Stomach (tissue), 9 donors: ENCODE data around the gene ENDOD1. TPM values are rescaled to one million over a fixed set of nuclear protein-coding genes. Genes with fewer than 3 reads are reported as not detected.

Experiments
- DNase-seq, 2 donors: peaks; one replicate each; pipeline versions ENCODE4 v3.0.0 to v3.0.0-alpha.2; 2013 to 2019
- H3K27ac ChIP-seq, 5 donors: fragments of 200-600 bp in 4 of 5; sonication (generic) in 4 of 5; one replicate each; pipeline ENCODE4 v1.5.1; 2013 to 2019; ENCODE audit warnings: mild to moderate bottlenecking in 1 of 5, moderate library complexity in 1 of 5
- H3K27me3 ChIP-seq, 3 donors: fragments of 200-600 bp; sonication (generic); one replicate each; pipeline ENCODE4 v1.5.1; 2017 to 2019; ENCODE audit warnings: mixed run types in 1 of 3
- H3K36me3 ChIP-seq, 4 donors: fragments of 200-600 bp; sonication (generic); 1 replicate in 3 of 4; 2 replicates in 1 of 4; pipeline ENCODE4 v1.5.1; 2016 to 2019
- H3K4me1 ChIP-seq, 4 donors: fragments of 200-600 bp; sonication (generic); one replicate each; pipeline ENCODE4 v1.5.1; 2016 to 2019
- H3K4me3 ChIP-seq, 4 donors: fragments of 200-600 bp; sonication (generic) in 3 of 4; one replicate each; pipeline ENCODE4 v1.5.1; 2016 to 2019; ENCODE audit warnings: mild to moderate bottlenecking in 1 of 4
- H3K9me3 ChIP-seq, 4 donors: fragments of 200-600 bp; sonication (generic); one replicate each; pipeline ENCODE4 v1.5.1; 2016 to 2019
- CTCF ChIP-seq, 7 experiments: fragments of 450-650 bp in 4 of 7; fragments of 200-600 bp in 3 of 7; sonication (generic) in 3 of 7; IDR thresholded peaks; one replicate each; pipeline ENCODE4 v1.5.1; 2016 to 2019; ENCODE audit warnings: antibody characterized with exemption in 7 of 7, control low read depth in 2 of 7, mild to moderate bottlenecking in 1 of 7
- EP300 ChIP-seq: sonication (generic); formaldehyde crosslinking; IDR thresholded peaks from one replicate; pipeline ENCODE4 v1.6.1; 2017; ENCODE audit warnings: antibody characterized with exemption
- POLR2A ChIP-seq, 4 donors: fragments of 450-650 bp; IDR thresholded peaks; one replicate each; pipeline ENCODE4 v1.6.1; 2016; ENCODE audit warnings: antibody characterized with exemption in 4 of 4, control low read depth in 2 of 4, mild to moderate bottlenecking in 1 of 4, moderate library complexity in 1 of 4
- POLR2AphosphoS5 ChIP-seq, 3 donors: sonication (generic); formaldehyde crosslinking; IDR thresholded peaks; one replicate each; pipeline ENCODE4 v1.6.1; 2016; ENCODE audit warnings: antibody characterized with exemption in 3 of 3
- WGBS, 5 donors: extraction: QIAGEN DNeasy Blood & Tissue Kit in 3 of 5; methylation state at CpG; one replicate each; pipeline versions ENCODE4 v1.1.5 to v1.1.7; 2013 to 2018; 5-methylcytosine and 5-hydroxymethylcytosine counted together
- intact Hi-C: fragments of 100-400 bp; cut with DNase I; formaldehyde crosslinking; loops from one replicate; pipeline ENCODE4 v1.15.1; 2023; ENCODE audit warnings: low total_unique reads
- polyA plus RNA-seq, 3 donors: library from polyadenylated mRNA; stranded (reverse); fragments of 200-250 nt; gene quantifications; one replicate each; pipeline ENCODE4 v1.2.3, GENCODE V29; 2013
- total RNA-seq, 5 donors: library from RNA; depleted of rRNA; stranded (reverse); fragments of >200 nt; gene quantifications; one replicate each; pipeline versions ENCODE4 v1.1.0 to v1.2.3, GENCODE V29; 2014 to 2016
- donor health status: healthy with polysubstance abuse.
- donor health status: Bipolar disorder and iron deficiency.
- donor health status: healthy.

ENDOD1 gene
- total and polyA plus RNA-seq, 8 donors: 2.4 to 32.2 (median 14.9) TPM

GRCh38 chr11:95140397-95141033 lies 50.9 kb downstream of the ENDOD1 start:
- Histone ChIP-seq H3K9me3 (no peaks in the 10 kb centered on the region), H3K36me3 (no peaks in the 10 kb centered on the region), H3K4me3 (no peak overlapping the region), H3K27ac (no peak overlapping the region), H3K4me1 (no peaks in the 10 kb centered on the region), H3K27me3 (peaks cover 0 to 4% (median 0%) of the 10 kb centered on the region in 3 donors)
- no peak for DNase-seq
- intact Hi-C loops: no loop called here
- 61 to 69% (median 63%) methylated on average over 4 of the region's 4 CpGs for WGBS, 5 donors
- no peak for TF ChIP-seq POLR2A (IDR thresholded peaks at IDR 0.05)
- no peak for TF ChIP-seq EP300
- no peak for TF ChIP-seq CTCF (IDR thresholded peaks at IDR 0.05)
- no peak for TF ChIP-seq POLR2AphosphoS5 (IDR thresholded peaks at IDR 0.05)

GRCh38 chr11:95142431-95142830 lies 52.8 kb downstream of the ENDOD1 start:
- WGBS, 5 donors: 84 to 92% (median 87%) methylated on average over 2 of the region's 2 CpGs
- no peak for TF ChIP-seq POLR2AphosphoS5 (IDR thresholded peaks at IDR 0.05)
- no peak for TF ChIP-seq POLR2A (IDR thresholded peaks at IDR 0.05)
- no peak for TF ChIP-seq EP300
- no peak for TF ChIP-seq CTCF (IDR thresholded peaks at IDR 0.05)
- DNase-seq: no peak
- no peaks in the 10 kb centered on the region for H3K9me3 ChIP-seq
- H3K36me3 ChIP-seq: no peaks in the 10 kb centered on the region
- H3K4me3 ChIP-seq: no peak overlapping the region
- H3K27ac ChIP-seq: no peak overlapping the region
- intact Hi-C loops: no loop called here
- H3K4me1 ChIP-seq: peaks cover 0 to 7% (median 2%) of the 10 kb centered on the region in 4 donors
- H3K27me3 ChIP-seq: peaks cover 0 to 4% (median 0%) of the 10 kb centered on the region in 3 donors

- intact Hi-C loops: no loop called here
- 79 to 92% (median 87%) methylated on average over 6 of the region's 6 CpGs for WGBS, 5 donors
- H3K27me3 ChIP-seq: peaks cover 0 to 4% (median 0%) of the 10 kb centered on the region in 3 donors
- no peak for DNase-seq
- TF ChIP-seq EP300: no peak
- TF ChIP-seq CTCF (IDR thresholded peaks at IDR 0.05): no peak
- H3K4me1 ChIP-seq: peaks cover 0 to 15% (median 6%) of the 10 kb centered on the region in 4 donors
- no peaks in the 10 kb centered on the region for H3K36me3 ChIP-seq
- no peaks in the 10 kb centered on the region for H3K9me3 ChIP-seq
- H3K27ac ChIP-seq: no peak overlapping the region
- H3K4me3 ChIP-seq: no peak overlapping the region
These were observed 53.5 kb downstream of the ENDOD1 start for GRCh38 chr11:95143106-95143681.

- H3K36me3 ChIP-seq: no peaks in the 10 kb centered on the region
- H3K27me3 ChIP-seq: peaks cover 0 to 4% (median 0%) of the 10 kb centered on the region in 3 donors
- H3K27ac ChIP-seq: no peak overlapping the region
- H3K4me1 ChIP-seq: peaks cover 0 to 28% (median 12%) of the 10 kb centered on the region in 4 donors
- intact Hi-C loops: no loop called here
- 64 to 85% (median 71%) methylated on average over 7 of the region's 7 CpGs for WGBS, 5 donors
- DNase-seq: no peak
- H3K9me3 ChIP-seq: no peaks in the 10 kb centered on the region
- H3K4me3 ChIP-seq: no peak overlapping the region
- TF ChIP-seq EP300 (no peak), POLR2A (IDR thresholded peaks at IDR 0.05) (no peak), CTCF (IDR thresholded peaks at IDR 0.05) (no peak), POLR2AphosphoS5 (IDR thresholded peaks at IDR 0.05) (no peak)
These were observed 54.9 kb downstream of the ENDOD1 start for GRCh38 chr11:95144313-95145235.
